Activated CD4-positive, alpha-beta T cell treated with anti-CD3 and anti-CD28 coated beads, Interleukin-2, amount 10 ng/mL, durations not matched to agents 24 days and 14 days (primary cell): Measurements from ENCODE around the gene KDM2A. TPM values are rescaled to one million over a fixed set of nuclear protein-coding genes. Genes with fewer than 3 reads are reported as not detected.

Experiments used
- DNase-seq: peaks from one replicate; pipeline ENCODE4 v3.0.0; 2022
- H3K27ac Mint-ChIP-seq: one replicate; pipeline ENCODE4 v1.8.0; 2022; ENCODE audit warnings: mild to moderate bottlenecking, mixed read lengths
- H3K27me3 Mint-ChIP-seq: one replicate; pipeline ENCODE4 v1.8.0; 2022; ENCODE audit warnings: mixed read lengths
- H3K36me3 Mint-ChIP-seq: one replicate; pipeline ENCODE4 v1.8.0; 2022; ENCODE audit warnings: low read depth, mild to moderate bottlenecking, mixed read lengths
- H3K4me1 Mint-ChIP-seq: one replicate; pipeline ENCODE4 v1.8.0; 2021; ENCODE audit warnings: mixed read lengths
- H3K4me3 Mint-ChIP-seq: one replicate; pipeline ENCODE4 v1.8.0; 2022; ENCODE audit warnings: mild to moderate bottlenecking, moderate library complexity, mixed read lengths
- H3K9me3 Mint-ChIP-seq: one replicate; pipeline ENCODE4 v1.8.0; 2021; ENCODE audit warnings: mixed read lengths
- intact Hi-C: fragments of 100-400 bp; cut with micrococcal nuclease; formaldehyde crosslinking; loops from one replicate; pipeline ENCODE4 v1.15.1; 2023
- total RNA-seq: library from RNA; stranded (reverse); gene quantifications from 2 replicates; pipeline ENCODE4 v1.2.3, GENCODE V29; 2022

The KDM2A gene
- total RNA-seq, 1 donor from 2014 or later = 102 TPM

DNA sequence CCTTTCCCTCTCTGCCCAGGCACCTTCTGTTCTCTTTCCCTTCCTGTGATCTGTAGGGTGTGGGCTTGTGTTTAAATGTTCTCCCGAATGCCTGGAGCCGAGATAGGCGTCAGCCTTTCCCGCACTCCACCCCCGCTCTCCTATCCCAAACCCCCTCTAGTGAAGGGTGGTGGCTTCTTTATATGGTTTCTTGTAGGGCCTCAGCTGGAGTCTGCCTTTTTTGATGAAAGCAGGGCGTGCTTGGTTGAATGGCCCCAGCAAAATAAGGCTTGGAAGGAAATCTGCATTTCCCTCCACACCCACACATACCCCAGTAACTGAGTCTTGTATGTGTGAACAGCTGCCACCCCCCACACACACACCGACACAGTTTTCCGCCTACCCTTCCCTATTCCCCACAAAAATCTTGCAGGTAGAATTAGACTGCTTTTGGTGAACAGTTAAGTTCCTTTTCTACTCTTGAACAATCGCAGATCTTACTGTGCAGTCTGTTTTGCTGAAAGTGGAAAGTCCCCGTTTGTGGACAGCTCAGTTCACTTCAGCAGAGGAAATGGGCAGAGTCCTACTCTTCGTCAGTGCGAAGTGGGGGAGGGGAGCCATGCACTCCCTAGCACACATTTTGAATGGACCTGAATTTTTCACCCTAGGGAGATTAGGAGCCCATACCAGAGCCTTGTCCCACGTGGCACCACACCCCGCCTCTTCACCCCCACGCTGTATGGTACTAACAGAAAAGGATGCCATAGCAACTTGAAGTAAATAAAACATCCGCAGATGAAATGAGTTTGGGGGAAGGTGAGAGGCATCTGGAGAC lies 121.7 kb downstream of the KDM2A start:
- Mint-ChIP-seq H3K36me3 (peaks cover 56% of the 10 kb centered on the region), H3K27me3 (no peaks in the 10 kb centered on the region), H3K27ac (peak overlapping the region; percentile 98), H3K4me1 (peaks cover 49% of the 10 kb centered on the region), H3K4me3 (peak overlapping the region; percentile 100), H3K9me3 (no peaks in the 10 kb centered on the region)
- intact Hi-C loops = loop anchor here (1.0 to 10.0 kb wide), 6 partner anchors 22 to 268 kb away; partner anchors contain the start of genes CDK2AP2 and KDM2A
- DNase-seq = peak; percentile 94

- no peak for DNase-seq
- Mint-ChIP-seq H3K4me1 (peaks cover 49% of the 10 kb centered on the region), H3K4me3 (peak overlapping the region; percentile 100), H3K27ac (peak overlapping the region; percentile 67), H3K9me3 (no peaks in the 10 kb centered on the region), H3K36me3 (peaks cover 70% of the 10 kb centered on the region), H3K27me3 (no peaks in the 10 kb centered on the region)
- intact Hi-C loops = loop anchor here (10.0 kb wide), 1 partner anchor 158 kb away; no protein-coding TSS in a partner anchor
Measured at GRCh38 chr11:67242548-67242947, 123.5 kb downstream of the KDM2A start.

DNA sequence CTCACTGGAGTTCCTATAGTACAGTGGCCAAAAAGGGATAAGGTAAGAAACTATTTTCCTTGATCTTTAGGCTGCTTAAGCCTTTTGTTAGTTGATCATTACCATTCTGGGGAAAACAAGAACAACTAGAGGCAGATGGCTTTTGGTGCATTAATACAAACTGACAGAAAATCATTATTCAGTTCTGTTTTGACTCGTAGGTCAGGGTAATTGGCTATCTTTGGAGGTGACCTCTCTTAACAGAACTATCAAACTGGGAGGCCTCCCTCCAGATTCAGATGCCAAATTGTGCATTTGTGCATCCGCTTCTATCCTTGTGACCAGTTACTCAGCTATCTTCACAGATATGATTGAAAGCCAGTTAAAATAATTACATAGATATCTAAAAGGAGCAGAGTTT lies 124.0 kb downstream of the KDM2A start:
- Mint-ChIP-seq H3K36me3 (peaks cover 74% of the 10 kb centered on the region), H3K27me3 (no peaks in the 10 kb centered on the region), H3K27ac (peak overlapping the region; percentile 61), H3K9me3 (no peaks in the 10 kb centered on the region), H3K4me3 (peak overlapping the region; percentile 100), H3K4me1 (peaks cover 49% of the 10 kb centered on the region)
- intact Hi-C loops = loop anchor here (10.0 kb wide), 1 partner anchor 158 kb away; no protein-coding TSS in a partner anchor
- DNase-seq = no peak

GRCh38 chr11:67245046-67245445 lies 126.0 kb downstream of the KDM2A start:
- Mint-ChIP-seq H3K36me3 (peaks cover 92% of the 10 kb centered on the region), H3K9me3 (no peaks in the 10 kb centered on the region), H3K4me1 (peaks cover 49% of the 10 kb centered on the region), H3K27ac (peak overlapping the region; percentile 25), H3K27me3 (no peaks in the 10 kb centered on the region), H3K4me3 (no peak overlapping the region)
- DNase-seq = no peak
- intact Hi-C loops = loop anchor here (10.0 kb wide), 1 partner anchor 160 kb away; no protein-coding TSS in a partner anchor

DNA sequence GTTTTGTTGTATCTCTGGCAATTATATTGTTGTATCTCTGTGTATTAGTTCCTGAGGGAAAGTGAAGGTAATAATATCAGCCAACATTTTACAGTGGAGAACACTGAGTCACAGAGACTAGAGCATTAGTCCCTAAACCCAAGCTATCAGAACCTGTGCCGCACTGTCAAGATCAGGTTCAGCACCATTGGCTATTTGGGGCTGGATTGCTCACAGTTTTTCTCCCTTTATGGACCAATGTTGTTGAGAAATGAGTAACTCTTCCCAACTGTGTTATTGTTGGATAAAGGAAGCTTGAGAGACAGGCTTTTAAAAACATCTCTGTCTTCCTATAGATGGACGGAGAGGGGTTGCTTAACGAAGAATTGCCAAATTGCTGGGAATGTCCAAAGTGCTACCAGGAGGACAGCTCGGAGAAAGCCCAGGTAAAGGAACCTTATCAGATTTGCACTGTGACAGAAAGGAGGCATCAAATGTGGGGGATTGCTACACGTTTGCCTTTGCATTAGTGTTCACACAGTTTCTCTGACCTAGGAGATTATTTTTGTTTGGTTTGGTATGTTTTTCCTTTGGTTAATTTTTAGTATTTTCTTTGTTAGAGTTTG lies 129.0 kb downstream of the KDM2A start:
- peaks cover 91% of the 10 kb centered on the region for H3K36me3 Mint-ChIP-seq
- H3K9me3 Mint-ChIP-seq = no peaks in the 10 kb centered on the region
- H3K4me3 Mint-ChIP-seq = no peak overlapping the region
- H3K27me3 Mint-ChIP-seq = no peaks in the 10 kb centered on the region
- H3K4me1 Mint-ChIP-seq = peaks cover 46% of the 10 kb centered on the region
- intact Hi-C loops = loop anchor here (10.0 kb wide), 1 partner anchor 163 kb away; no protein-coding TSS in a partner anchor
- no peak overlapping the region for H3K27ac Mint-ChIP-seq
- no peak for DNase-seq

GRCh38 chr11:67248653-67249052 lies 129.6 kb downstream of the KDM2A start:
- Mint-ChIP-seq H3K27me3 (no peaks in the 10 kb centered on the region), H3K36me3 (peaks cover 93% of the 10 kb centered on the region), H3K4me1 (peaks cover 48% of the 10 kb centered on the region), H3K27ac (no peak overlapping the region), H3K9me3 (no peaks in the 10 kb centered on the region), H3K4me3 (no peak overlapping the region)
- intact Hi-C loops = loop anchor here (10.0 kb wide), 1 partner anchor 164 kb away; no protein-coding TSS in a partner anchor
- DNase-seq = peak; percentile 57

DNA sequence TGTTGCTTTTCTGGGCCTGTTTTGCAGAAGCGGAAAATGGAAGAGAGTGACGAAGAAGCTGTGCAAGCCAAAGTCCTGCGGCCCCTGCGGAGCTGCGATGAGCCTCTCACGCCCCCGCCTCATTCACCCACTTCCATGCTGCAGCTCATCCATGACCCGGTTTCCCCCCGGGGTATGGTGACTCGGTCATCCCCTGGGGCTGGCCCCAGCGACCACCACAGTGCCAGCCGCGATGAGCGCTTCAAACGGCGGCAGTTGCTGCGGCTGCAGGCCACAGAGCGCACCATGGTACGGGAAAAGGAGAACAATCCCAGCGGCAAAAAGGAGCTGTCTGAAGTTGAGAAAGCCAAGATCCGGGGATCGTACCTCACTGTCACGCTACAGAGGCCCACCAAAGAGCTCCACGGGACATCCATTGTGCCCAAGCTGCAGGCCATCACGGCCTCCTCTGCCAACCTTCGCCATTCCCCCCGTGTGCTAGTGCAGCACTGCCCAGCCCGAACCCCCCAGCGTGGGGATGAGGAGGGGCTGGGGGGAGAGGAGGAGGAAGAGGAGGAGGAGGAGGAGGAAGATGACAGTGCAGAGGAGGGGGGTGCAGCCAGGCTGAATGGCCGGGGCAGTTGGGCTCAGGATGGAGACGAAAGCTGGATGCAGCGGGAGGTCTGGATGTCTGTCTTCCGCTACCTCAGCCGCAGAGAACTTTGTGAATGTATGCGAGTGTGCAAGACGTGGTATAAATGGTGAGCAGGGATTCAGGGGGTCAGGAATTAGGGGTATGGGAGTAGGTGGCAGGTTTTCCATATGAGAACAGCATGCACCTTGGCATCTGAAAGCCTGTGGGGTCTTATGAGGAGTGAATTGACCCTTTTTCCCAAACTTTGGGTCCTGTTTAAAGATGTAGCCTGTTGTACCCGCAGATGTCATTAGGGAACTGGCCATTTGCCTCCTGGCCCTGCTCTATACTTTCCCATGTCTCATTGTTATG lies 131.3 kb downstream of the KDM2A start:
- peak overlapping the region; percentile 4 for H3K27ac Mint-ChIP-seq
- H3K4me3 Mint-ChIP-seq = no peak overlapping the region
- DNase-seq = no peak
- H3K36me3 Mint-ChIP-seq = peaks cover 91% of the 10 kb centered on the region
- intact Hi-C loops = no loop called here
- peaks cover 47% of the 10 kb centered on the region for H3K4me1 Mint-ChIP-seq
- no peaks in the 10 kb centered on the region for H3K9me3 Mint-ChIP-seq
- H3K27me3 Mint-ChIP-seq = no peaks in the 10 kb centered on the region

DNA sequence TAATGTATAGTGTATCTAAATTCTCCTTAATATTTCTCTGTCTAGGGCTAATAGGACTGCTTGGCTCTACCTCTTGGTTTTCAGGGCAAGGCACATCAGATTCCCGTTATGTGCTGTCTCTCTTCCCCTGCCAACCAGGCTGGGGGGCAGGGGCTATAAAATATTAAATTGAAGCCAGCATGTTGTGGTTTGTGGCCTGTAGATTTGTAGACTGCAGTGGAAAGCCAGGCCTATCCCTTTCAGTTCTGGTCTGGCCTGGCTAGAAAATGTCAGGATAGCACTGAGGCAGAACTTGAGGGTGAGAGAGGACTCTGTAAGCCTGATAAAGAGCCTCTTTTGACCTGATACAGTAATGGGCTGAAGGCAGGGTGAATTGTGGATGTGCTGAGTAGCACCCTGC lies 132.8 kb downstream of the KDM2A start:
- H3K36me3 Mint-ChIP-seq = peaks cover 89% of the 10 kb centered on the region

DNA sequence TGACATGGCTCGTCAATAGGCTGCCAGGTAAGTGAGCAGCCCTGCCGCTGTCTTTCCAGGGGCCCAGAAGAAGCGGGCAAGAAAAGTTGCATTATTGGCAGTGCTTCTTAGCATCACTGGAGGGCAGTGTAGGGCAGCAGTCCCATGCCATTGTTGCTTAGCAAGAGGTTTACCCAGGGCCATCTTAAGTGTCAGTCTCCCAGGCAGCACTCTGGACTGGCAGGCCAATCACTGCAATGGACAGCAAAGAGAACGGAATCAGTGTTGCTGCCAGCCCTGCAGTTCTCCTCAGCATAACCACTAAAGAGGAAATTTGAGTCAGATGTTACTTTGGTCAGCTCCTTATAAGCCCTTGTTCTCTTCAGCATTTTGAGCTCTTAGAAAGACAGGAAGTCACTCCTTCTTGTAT lies 133.8 kb downstream of the KDM2A start:
- no peak overlapping the region for H3K4me3 Mint-ChIP-seq
- intact Hi-C loops = no loop called here
- H3K27me3 Mint-ChIP-seq = no peaks in the 10 kb centered on the region
- peak overlapping the region; percentile 2 for H3K27ac Mint-ChIP-seq
- peaks cover 85% of the 10 kb centered on the region for H3K36me3 Mint-ChIP-seq
- H3K9me3 Mint-ChIP-seq = no peaks in the 10 kb centered on the region
- peak; percentile 78 for DNase-seq
- H3K4me1 Mint-ChIP-seq = peaks cover 44% of the 10 kb centered on the region

More for the DNA sequence above, 132.8 kb downstream of the KDM2A start:
- Mint-ChIP-seq H3K4me1 (peaks cover 44% of the 10 kb centered on the region), H3K9me3 (no peaks in the 10 kb centered on the region), H3K4me3 (no peak overlapping the region), H3K27me3 (no peaks in the 10 kb centered on the region), H3K27ac (no peak overlapping the region)
- DNase-seq = no peak
- intact Hi-C loops = no loop called here

DNA sequence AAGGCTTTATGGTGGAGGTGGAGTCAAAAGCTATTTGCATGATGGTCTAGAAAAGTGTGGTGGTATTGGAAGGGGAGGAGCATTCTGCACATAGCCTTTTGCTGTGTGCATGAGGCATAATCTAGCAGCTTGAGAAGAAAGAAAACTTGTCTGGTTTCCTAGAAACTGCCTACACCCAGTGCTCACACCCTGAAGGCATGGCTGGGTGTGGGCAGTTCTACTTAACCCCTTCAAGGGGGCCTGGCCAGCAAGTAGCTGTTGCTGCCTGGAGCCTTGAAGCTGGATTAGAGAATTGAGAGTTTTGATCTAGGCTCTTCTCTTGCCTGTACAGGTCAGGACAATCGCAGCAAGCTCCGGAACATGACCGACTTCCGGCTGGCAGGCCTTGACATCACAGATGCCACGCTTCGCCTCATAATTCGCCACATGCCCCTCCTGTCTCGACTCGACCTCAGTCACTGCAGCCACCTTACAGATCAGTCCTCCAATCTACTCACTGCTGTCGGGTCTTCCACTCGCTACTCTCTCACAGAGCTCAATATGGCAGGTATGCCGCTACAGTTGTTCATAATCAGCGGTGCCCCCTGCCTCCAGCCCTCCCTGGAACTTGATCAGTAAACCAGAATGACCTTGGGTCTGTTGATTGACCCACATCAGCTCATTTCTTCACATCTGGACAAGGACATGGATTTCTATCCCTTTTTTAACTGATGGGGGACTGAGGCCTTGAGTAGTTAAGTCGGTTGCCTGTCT lies 135.0 kb downstream of the KDM2A start:
- intact Hi-C loops = no loop called here
- peaks cover 38% of the 10 kb centered on the region for H3K4me1 Mint-ChIP-seq
- peak; percentile 64 for DNase-seq
- peak overlapping the region; percentile 10 for H3K27ac Mint-ChIP-seq
- no peak overlapping the region for H3K4me3 Mint-ChIP-seq
- H3K27me3 Mint-ChIP-seq = no peaks in the 10 kb centered on the region
- peaks cover 78% of the 10 kb centered on the region for H3K36me3 Mint-ChIP-seq
- H3K9me3 Mint-ChIP-seq = no peaks in the 10 kb centered on the region

- intact Hi-C loops = no loop called here
- H3K36me3 Mint-ChIP-seq = peaks cover 72% of the 10 kb centered on the region
- DNase-seq = no peak
- no peaks in the 10 kb centered on the region for H3K9me3 Mint-ChIP-seq
- peaks cover 35% of the 10 kb centered on the region for H3K4me1 Mint-ChIP-seq
- H3K27ac Mint-ChIP-seq = peak overlapping the region; percentile 45
- no peaks in the 10 kb centered on the region for H3K27me3 Mint-ChIP-seq
- H3K4me3 Mint-ChIP-seq = no peak overlapping the region
Measured at GRCh38 chr11:67254798-67255197, 135.7 kb downstream of the KDM2A start.

DNA sequence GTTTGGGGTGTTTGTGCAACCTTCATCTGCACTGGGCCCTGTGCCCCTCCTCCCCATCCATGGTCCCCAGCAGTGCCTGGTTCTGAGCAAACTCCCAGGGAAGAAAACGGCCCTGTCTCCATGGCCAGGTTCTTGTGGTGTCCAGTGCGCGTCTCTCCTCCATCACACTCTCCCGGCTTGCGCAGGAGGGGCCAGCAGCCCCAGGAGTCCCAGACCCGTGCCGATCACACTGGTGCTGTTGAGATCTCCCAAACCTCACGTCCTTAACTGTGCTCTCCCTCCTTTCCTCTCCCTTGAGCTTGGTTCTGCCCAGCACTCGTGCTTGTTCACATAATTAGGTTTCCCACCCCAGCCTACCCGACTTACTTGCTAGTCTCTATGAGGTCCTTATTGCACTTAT lies 136.3 kb downstream of the KDM2A start:
- no peak for DNase-seq
- H3K9me3 Mint-ChIP-seq = no peaks in the 10 kb centered on the region
- intact Hi-C loops = no loop called here
- H3K4me3 Mint-ChIP-seq = no peak overlapping the region
- H3K27ac Mint-ChIP-seq = no peak overlapping the region
- peaks cover 66% of the 10 kb centered on the region for H3K36me3 Mint-ChIP-seq
- H3K4me1 Mint-ChIP-seq = peaks cover 35% of the 10 kb centered on the region
- H3K27me3 Mint-ChIP-seq = no peaks in the 10 kb centered on the region

DNA sequence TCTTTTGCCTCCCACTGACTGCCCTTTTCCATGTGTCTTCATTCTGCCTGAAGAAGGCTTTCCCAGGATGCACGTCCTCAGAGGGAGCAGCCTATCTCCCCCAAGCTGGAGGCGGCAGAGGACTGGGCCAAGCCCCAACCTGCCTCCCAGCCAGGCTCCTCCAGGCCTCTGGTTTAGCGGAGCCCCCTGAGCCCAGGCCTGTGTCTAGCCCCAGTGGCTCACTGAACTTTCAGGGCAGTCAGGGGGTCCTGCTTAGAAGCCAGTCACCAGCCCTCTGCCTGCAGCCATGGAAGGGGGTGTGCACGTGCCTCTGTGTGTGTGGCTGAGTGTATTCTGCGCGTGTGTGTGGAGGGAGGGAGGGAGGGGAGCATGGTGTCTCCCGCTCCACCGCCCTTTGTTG lies 136.8 kb downstream of the KDM2A start:
- Mint-ChIP-seq H3K9me3 (no peaks in the 10 kb centered on the region), H3K4me1 (peaks cover 34% of the 10 kb centered on the region), H3K36me3 (peaks cover 61% of the 10 kb centered on the region), H3K27ac (no peak overlapping the region), H3K27me3 (no peaks in the 10 kb centered on the region), H3K4me3 (no peak overlapping the region)
- intact Hi-C loops = no loop called here
- no peak for DNase-seq
